CD4-positive, alpha-beta T cell treated with Interleukin-15 for 4 hours (primary cell): ENCODE results near the gene VPS33B.
"Not testable (repeated sequence)": the region's sequence is repeated elsewhere in the genome, so short reads cannot be mapped to it uniquely, and the experiment has no call there.

Experiments used
- DNase-seq: peaks from one replicate; pipeline ENCODE4 v3.0.0-alpha.2; 2020; ENCODE audit warnings: low spot score

The VPS33B gene

GRCh38 chr15:91031796-91032195 is 9.4 kb upstream of the VPS33B start:
- no peak for DNase-seq

- no peak for DNase-seq
Observed at GRCh38 chr15:91027677-91028076, 5.3 kb upstream of the VPS33B start.

GRCh38 chr15:91023720-91024119 is 1.3 kb upstream of the VPS33B start:
- DNase-seq, result no peak

- no peak for DNase-seq
Observed at GRCh38 chr15:91022832-91023129, 387 bp upstream of the VPS33B start.

GRCh38 chr15:91021516-91022074 is 799 bp downstream of the VPS33B start:
- no peak for DNase-seq

- no peak for DNase-seq
Observed at GRCh38 chr15:91018158-91018557, 4.2 kb downstream of the VPS33B start.

GRCh38 chr15:91017716-91018115 is 4.7 kb downstream of the VPS33B start:
- no peak for DNase-seq

- not testable (repeated sequence) for DNase-seq
Observed at GRCh38 chr15:91013701-91014100, 8.7 kb downstream of the VPS33B start.

- DNase-seq, result no peak
Observed at GRCh38 chr15:91007266-91007665, 15.1 kb downstream of the VPS33B start.

- DNase-seq, result no peak
Observed at GRCh38 chr15:91001209-91001608, 21.2 kb downstream of the VPS33B start.

- no peak for DNase-seq
Observed at GRCh38 chr15:90998737-90999136, 23.7 kb downstream of the VPS33B start.

- peak; percentile 95 for DNase-seq
Observed at GRCh38 chr15:90994417-90995311, 27.7 kb downstream of the VPS33B start, which contains the start of gene PRC1. TSS of gene PRC1 (minus strand) at chr15:90994535. CDS start at chr15:90994417, 118 bp downstream.

- DNase-seq, result no peak
Observed at GRCh38 chr15:90994059-90994416, 28.4 kb downstream of the VPS33B start.

GRCh38 chr15:90991587-90992285 is 30.7 kb downstream of the VPS33B start:
- no peak for DNase-seq

GRCh38 chr15:90990446-90990845 is 31.9 kb downstream of the VPS33B start:
- no peak for DNase-seq

- no peak for DNase-seq
Observed at GRCh38 chr15:90989040-90989768, 33.2 kb downstream of the VPS33B start.

- DNase-seq, result no peak
Observed at GRCh38 chr15:90988296-90988695, 34.1 kb downstream of the VPS33B start.

- no peak for DNase-seq
Observed at GRCh38 chr15:90987561-90988141, 34.7 kb downstream of the VPS33B start.

GRCh38 chr15:90986790-90987507 is 35.4 kb downstream of the VPS33B start:
- no peak for DNase-seq

- no peak for DNase-seq
Observed at GRCh38 chr15:90982135-90982534, 40.3 kb downstream of the VPS33B start.

GRCh38 chr15:90981681-90982080 is 40.7 kb downstream of the VPS33B start:
- DNase-seq, result no peak
